DMS79 treated with DMSO at 0.1 percent for 48 hours (cell line): ENCODE data around the gene DMBX1.
A peak's percentile ranks its signal among the peaks of the same experiment; 100 is the strongest.

Experiments used
- DNase-seq: peaks from one replicate; lab custom pipeline; 2025; lab: John Stamatoyannopoulos, UW

DMBX1 gene

DNA sequence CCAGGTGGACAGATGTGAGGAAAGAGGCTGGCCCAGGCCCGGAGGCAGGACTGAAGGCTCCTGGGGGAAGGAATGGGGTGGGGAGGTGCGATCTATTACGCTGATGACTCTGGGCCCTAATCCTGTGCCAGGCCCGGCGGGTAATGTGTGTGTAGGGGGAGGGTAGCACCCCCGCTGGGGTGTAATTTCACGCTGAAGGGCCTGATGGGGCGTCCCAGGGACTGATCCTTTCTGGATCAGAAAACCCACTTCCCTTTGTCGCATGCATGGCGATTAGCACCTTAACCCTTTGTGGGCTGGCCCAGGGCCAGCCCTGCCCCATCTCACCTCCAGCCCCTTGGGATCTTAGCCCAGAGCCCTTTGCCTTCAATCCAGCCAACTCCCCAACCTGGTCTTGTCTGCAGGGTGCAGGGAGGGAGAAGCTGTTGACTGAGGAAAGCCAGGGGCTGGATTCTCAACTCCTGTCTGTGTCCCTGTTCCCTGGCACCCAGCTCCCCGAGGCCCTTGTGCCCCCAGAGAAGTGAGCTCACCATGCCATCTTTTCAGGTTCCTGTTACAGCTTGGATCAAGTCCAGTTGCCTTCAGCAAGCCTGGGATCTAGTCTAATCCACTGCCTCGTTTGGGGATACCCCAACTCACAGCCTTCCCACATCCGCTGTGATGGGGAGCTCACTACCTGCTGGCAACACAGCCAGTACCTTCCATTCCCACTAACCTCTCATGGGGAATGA lies 35.8 kb downstream of the DMBX1 start:
- DNase-seq = peak; percentile 31

DNA sequence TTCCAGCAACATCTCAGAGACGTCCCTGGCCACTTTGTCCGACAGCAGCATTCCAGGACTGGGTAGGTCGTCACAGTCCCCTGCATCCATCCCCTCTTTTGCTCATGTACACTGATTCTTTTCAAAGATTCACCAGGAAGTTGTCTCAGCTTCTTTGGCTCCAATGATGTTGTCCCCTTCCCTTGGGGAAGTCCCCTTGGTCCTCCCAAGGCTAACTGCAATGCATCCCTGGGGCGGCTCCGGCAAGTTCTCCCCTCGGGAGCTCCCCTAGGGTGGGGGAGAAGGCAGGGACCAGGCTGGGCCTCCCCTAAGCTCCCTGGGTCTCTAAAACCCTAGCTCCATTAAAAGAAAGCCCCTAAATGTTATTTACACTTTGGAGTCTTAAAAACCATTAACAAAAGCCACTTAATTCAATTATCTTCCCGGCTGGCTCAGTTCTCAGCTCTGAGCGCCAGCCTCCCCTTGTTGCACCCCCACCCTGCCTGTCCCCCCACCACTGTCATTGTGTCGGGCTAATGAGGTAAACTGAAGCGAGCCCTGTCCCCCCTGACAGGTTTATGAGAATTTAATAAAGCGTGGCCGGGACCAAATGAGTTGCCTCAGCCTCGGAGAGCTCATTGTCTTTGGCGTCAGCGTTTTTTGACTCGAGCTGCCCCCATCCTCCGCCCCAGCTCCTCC lies 36.5 kb downstream of the DMBX1 start:
- DNase-seq = peak; percentile 90

GRCh38 chr1:46526691-46527291 lies 37.2 kb downstream of the DMBX1 start:
- peak; percentile 66 for DNase-seq

DNA sequence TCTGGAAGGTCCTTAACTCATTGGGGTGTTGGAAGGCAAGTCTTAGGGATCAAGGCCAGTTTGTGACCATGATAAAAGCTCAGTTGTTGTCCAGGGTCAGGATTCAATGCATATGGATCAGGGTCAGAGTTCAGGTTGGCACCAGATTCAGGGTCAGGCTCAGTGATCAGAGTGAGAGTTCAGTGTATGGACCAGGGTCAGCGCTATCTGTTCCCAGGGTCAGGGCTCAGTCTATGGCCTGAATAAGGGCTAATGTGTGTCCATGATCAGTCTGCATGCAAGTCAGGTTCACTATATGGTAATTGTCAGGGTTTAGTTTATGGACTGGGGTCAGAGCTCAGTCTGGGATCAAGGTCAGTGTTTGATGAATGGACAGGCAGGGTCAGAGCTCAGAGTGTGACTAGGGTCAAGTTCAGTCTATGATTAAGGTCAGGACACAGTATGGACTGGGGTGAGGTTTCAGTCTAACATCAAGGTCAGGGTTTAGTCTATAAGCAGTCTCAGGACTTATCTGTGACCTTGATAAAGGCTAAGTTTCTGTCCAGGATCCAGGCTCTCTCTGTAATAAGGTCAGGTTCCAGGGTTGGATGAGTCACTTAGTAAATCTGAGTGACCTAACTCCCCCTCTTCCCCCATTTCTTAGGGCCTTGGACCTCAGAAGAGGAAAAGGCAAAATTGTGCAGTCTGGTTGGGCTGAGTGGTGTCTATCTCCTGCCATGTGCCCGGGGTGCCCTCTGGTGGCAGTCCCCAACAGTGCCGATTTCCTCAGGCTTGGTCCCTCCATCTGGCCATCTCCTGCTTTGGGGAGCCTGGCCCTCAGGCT lies 38.0 kb downstream of the DMBX1 start:
- peak; percentile 85 for DNase-seq

GRCh38 chr1:46528297-46528955 lies 38.8 kb downstream of the DMBX1 start:
- no peak for DNase-seq

- DNase-seq = no peak
Measured at GRCh38 chr1:46529031-46529630, 39.5 kb downstream of the DMBX1 start.

DNA sequence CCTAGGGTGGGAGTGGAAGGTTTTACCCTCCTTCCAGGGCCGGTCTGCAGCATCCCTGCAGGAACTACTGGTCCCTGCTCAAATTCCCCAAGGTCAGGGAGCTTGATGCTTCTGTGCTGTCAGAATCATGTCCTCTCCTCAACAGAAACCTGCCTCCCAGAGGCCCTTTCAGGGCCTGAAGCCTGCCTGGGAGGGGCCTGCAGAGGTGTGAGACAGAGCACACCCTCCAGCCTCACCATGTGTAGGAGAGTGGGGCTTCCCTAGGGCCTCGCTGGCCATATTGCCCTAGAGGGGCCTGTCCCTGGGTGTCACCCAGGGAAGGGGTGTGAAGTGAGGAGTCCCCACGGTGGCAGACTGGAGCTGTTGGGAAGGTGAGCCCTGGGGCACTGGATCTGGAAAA lies 40.7 kb downstream of the DMBX1 start:
- no peak for DNase-seq

DNA sequence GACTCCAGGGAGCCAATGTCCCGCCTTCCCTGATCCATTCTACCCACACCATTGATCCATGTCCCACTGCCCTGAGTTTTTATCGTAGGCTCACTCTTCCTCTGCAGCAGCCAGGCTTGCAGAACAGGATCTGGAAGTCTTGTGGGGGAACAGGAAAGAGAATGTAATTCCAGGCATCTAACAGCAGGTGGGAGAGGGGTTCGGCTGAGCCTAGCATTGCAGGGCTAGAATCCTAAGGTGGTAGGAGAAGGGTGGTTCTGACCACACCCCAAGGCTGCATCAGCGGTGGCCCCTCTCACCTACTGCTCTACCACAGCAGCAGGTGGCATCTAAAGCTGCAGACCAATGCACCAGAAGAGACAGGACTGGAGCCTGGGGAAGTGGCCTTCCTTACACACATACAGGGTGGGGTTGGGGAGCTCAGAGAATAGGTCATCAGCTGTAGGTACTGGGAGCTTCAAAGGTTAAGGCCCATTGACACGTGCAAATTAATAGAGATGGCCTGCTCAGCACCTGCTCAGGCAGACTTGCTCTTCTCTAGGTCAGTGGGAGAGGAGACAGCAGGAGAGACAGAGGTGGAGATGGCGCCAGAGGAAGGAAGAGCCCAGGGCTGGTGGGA lies 41.3 kb downstream of the DMBX1 start:
- DNase-seq = no peak

DNA sequence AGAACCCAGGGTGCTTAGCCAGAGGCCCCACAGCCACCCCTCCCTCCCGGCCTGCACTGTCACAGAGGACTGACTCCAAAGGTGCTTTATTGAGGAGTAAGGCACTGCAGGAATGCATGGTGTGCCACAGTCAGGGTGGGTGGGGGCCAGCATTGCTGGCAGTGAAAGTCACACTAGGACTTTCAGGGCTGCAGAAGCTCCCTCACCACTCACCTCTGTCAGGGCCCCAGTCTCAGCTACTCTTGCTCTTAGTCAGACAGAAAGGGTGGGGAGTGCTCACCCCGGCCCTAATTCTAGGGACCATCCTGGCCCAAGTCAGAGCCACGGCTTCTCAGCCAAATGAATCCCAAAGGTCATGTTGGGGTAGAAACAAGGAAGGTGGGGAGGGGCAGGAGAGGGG lies 42.5 kb downstream of the DMBX1 start:
- DNase-seq = no peak

GRCh38 chr1:46532498-46533178 lies 43.0 kb downstream of the DMBX1 start:
- peak; percentile 67 for DNase-seq

DNA sequence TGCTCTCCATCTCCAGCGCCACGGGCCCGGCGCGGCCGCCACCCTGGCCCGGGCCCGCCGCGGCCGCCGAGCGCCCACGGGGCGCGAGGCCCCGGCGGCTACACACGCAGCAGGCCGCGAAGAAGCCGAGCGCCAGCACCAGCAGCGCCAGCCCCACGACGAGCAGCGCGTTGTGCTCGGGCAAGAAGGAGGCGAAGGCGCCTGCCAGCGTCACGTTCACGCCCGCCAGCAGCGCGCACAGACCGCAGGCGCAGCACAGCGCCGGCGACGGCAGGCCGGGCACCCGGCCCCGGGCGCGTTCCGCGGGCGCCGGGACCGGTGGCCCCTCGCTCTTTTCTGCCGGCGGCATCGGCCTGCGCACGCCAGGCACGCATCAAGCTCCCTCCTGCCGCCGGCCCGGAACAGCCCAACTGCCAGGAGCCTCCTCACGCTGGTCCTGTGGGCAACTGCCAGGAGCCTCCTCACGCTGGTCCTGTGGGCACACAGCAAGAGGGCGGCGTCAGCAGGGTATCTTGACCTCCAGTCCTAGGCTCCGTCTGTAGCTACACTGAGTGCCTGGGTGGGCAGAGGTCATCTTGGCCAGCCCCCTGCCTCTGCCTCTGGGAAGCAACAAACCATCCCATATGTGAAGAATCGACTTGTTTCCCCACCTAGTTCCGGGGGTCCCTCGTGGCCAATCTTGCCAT lies 43.7 kb downstream of the DMBX1 start:
- DNase-seq = peak; percentile 33

DNA sequence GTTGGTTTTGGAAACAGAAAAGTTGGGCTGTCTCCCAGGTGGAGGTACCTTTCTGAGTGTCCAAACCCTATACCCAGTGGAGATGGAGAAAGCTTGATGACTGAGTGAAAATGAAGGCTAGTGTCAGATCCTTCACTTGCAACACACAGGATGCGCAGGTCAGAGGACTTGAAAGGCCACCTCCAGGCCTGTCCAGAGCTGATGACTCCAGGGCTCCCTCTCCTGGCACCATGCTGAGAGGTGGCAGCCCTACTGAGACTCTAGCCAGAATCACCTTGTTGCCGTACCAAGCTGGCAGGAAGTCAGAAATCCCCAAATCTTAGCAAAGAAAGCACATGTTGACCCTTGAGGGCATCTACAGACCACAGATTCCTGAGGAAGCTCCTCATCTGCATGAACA lies 45.4 kb downstream of the DMBX1 start:
- DNase-seq = no peak

GRCh38 chr1:46536527-46536926 lies 46.9 kb downstream of the DMBX1 start:
- no peak for DNase-seq

DNA sequence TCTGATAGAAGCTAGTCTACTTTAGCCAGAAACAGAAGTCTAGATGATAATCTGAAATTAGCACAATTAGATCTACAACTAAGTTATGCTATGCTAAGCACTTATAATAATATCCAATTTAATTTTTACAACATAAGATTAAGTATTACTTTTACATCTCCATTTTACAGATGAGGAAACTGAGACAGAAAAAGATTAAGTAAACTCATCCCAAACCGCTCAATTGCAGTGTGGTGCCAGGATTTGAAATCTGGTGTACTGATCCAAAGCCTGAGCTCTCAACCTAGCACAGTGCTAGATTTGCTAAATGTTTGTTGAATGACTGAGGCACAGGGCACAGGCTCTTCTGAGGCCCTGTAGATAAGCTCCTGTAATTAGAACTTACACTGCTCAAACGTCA lies 48.0 kb downstream of the DMBX1 start:
- no peak for DNase-seq

DNA sequence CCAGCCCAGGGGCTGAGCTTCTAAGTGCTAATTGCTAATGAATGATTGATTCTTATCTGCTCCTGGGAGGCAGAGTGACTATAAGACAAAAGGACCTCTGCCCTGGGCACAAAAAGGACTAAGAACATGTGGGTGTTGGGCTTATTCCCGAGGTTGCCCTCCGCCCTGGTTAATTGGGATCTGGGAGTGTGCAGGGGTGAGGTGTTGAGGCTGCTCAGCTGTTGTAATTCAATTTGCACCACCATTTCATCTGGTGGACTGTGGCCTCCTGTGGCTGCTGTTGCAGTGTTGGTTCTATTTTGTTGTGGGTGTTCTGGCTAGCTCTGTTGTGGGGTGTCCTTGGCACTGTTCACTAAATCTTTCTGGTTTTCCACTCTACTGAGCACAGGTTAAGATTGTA lies 48.5 kb downstream of the DMBX1 start:
- no peak for DNase-seq
